Measurements from ENCODE around the gene SYDE2.
"Not testable (repeated sequence)": the region's sequence is repeated elsewhere in the genome, so short reads cannot be mapped to it uniquely, and the experiment has no call there.

Gene SYDE2

DNA sequence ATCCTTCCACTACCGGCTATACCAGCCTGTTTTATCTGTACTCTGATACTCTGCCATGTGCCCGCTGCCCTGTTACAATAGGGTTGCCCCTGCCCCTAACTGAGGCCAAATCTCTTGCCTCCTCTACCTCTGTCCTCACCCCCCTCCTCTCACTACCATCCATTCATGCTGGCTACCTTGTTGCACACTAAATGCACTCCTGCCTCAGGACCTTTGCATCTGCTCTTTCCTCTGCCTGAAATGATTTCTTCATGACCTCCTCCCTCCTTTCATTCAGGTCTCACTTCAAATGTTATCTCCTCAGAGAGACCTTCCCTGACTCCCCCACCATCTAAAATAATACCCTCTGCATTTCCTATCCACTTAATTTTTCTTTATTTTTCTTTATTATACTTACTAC is 7.7 kb upstream of the SYDE2 start:
- DNase-seq = no peak

DNA sequence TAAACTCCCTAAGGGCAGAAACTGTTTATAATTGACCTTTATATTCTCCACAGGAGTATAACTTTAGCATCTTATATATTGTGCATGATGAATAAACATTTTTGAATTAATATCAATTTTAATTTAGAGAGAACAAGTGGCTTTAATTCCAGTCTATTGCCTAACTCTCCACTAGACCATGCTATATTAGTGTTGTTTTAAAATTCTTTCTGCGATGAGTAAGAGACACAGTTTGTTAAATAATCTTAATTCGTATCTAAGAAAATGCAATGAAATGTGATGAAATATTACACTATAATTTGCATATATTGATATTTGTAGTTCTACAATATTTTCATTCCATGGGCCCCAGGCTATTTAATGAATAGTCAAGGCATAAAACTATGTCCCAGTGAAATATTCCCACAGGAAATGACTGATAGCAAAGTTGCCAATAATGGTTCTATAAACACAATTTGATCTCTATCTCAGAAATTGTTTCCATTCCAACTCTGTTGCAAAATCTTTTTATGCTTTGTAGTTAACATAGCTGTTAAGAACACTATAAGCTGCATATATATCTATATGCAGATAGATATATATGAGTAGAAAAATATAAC is 2.9 kb upstream of the SYDE2 start:
- DNase-seq = peak; percentile 60

DNA sequence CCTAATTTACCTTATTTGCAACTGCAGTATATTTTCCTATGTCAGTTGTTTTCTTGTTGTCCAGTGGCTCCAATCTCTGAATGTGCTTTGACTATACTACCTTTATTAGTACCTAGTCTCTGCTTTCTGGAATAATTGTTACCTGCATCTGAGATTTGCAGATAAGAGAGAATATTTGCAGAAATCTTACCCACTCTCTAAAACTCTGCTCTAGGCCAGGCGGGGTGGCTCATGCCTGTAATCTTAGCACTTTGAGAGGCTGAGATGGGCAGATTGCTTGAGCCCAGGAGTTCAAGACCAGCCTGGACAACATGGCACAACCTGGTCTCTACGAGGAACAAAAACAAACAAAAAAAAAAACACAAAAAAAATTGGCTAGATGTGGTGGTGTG is 2.0 kb upstream of the SYDE2 start:
- DNase-seq = no peak

DNA sequence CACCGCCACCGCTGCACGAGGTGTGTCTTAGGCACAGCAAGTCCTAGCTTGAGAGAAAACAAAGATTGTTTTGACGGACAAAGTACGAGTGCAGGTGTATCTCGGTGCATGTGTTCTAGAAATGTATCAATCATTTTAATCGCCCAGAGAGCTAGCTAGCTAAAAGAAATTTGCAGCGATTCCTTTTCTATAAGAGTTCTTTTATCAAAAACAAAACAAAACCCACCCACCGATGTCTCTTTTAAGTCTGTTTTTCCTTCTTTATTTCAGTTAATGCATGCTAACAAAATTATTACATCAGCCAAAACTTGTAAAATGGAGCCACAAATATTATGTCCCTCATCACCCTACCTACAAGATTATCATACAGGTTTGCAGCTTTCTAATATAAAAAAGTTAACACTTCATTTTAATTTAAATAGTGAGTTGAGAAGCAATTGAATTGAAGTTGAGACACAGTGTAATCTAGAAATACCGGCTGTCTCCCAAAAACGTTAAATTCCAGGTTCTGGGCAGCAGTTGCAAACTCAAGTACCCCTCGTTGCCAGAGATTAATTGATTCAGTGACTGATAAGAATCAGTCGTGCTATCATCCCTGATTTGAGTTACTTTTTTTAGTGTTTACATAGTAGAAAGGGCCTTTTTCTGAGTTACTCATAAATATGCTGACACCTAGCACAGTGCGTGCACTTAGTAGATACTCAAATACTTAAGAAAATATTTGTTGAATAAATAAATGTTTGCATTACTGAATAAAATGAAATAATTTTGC is 1.5 kb upstream of the SYDE2 start:
- no peak for DNase-seq

DNA sequence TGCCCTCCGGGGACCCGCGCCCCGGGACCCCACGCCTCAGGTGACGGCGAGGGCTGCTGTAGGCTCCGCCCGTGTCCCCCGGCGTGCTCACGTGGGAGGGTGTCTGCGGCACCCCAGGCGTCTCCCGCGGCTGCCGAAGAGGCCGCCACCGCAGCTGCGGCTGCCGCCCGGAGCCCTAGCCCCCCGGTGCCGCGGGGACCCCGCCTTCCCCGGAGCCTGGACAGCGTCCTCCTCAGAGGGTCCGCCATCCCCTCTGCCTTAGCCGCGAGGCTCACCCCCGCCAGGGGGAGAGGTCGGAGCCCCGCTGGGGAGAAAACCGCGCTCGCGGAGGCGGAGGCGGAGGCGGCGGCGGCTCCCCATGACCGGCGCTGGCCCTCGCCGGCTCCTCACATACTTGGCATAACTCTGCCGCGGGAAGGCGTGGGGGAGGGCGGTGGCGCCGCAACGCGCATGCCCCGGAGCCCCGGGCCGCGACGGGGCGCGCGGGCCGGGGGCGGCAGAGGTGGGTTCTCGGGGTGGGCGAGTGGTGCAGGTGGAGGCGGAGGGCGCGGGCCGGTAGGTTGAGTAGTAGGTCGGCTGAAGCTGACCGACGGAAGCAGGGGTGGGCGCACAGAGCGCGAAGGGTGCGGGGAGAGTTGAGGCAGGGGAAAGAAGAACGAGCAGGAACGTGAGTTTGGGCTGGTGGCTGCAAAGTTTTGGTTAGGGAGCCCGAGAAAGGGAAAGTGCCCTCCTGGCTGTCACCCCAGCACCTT is 700 bp upstream of the SYDE2 start:
- DNase-seq = peak; percentile 83

DNA sequence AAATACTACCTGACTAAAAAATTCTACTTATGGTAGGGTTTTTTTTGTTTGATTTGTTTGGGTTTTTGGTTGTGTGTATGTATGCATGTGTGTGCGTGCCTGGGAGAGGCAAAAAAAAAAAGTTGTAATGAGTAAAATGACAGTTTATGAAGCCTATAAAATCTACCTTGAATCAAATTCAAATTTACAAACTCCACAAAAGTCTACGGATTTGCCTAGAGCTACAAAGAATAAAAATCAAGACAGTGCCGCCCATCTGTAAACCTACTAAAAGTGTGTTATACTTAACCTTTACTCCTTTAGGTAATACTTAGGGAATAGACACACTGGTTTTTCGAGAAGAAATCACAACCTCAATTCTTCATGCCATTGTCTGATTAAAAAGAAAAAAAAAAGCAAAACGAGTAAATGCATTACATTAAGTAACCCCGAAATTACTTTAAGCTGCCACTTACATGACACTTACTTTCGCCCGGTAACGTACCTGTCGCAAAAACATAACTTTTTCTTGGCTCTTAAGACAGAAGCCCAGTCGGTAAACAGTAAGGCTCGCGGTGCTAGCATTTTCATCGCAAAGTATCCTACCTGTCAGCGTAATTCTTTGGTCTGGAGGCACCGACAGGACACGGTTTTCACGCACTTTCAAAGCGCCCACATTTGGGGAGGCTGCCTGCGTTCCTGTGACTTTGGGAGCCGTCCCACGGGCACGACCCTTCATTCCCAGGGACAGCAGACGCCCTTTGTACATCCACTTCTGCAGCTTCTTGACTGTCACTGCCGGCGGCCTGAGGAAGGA is 951 bp downstream of the SYDE2 start:
- DNase-seq = no peak

DNA sequence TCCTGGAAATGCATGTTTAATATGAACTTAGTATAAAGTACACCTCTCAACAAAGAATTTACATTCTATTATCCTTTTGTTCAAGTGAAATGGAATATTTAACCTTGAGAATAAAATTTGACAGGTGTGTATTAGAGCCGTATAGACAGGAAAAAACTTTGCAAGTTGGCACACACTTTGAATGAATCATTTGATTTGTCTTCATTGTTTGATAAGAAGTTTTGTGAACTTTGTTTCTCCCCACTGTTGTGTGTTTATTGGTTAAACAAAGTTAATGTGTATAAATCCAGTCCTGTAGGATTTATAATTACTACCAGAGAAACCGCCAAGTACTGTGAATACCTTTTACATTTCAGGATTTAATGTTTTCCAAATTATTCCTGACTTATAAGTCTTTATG is 2.0 kb downstream of the SYDE2 start:
- DNase-seq = no peak

DNA sequence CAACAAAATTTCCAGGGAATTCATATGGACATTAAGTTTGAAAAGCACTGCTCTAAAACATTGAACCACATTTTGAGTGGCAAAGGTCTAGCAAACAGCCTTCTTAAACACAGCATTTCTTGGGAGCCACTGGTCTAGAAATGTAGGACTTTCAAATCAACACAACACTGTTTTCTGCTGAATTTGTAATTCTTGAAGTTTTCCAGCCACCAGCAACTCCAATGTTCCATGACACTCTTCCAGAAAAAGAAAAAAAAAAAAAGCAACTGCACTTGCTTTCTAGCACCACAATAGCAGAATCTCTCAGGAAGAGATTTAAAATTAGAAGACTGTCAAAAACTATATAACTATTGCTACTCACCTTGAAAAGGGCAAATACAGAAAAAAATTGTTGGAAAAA is 4.5 kb downstream of the SYDE2 start:
- DNase-seq = no peak

DNA sequence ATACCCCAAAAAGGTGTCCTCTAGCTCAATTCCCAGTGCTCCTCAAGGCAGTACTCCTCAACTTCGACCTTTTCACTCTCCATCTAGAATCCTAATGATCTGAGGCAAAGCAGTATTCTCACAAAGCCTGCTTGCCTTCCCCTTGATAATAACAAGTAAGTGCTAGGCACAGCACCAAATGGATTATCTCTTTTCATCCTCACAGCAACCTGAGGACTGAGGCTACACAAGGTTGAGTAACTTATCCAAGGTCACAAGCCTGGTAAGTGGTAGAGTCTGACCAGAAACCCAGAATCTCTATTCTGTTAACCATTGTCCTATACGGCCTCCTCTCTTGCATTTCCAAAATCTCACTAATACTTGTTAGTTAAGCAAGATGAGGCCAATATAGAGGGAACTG is 5.1 kb downstream of the SYDE2 start:
- DNase-seq = no peak

DNA sequence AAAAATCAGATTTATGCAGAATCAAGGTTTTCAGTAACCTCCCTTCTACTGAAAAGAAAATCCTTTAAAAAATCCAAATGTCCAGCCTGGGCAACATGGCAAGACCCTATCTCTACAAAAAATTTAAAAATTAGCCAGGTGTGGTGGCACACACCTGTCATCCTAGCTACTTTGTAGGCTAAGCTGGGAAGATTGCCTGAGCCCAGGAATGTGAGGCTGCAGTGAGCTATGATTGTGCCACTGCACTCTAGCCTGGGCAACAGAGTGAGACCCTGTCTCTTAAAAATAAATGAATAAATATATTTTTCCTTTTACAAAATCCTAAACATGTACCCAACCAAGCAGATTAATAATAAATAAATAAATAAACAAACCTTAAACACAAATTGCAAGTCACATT is 8.7 kb downstream of the SYDE2 start:
- not testable (repeated sequence) for DNase-seq

DNA sequence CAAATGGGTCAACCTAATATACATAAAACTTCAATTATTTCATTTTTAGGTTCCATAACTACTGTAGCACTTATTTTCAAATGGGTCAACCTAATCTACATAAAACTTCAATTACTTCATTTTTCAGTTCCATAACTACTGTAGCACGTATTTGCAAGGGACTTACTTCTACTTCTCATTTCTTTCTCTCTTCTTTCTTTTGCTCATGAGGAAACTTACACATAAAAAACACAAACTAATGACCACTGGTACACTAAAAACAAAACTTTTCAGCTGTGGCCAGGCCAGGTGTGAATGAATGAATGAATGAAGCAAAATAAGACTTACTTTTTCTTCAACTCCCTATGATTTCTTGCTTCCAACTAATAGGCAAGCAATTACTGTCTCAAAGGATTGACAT is 11.7 kb downstream of the SYDE2 start:
- no peak for DNase-seq

DNA sequence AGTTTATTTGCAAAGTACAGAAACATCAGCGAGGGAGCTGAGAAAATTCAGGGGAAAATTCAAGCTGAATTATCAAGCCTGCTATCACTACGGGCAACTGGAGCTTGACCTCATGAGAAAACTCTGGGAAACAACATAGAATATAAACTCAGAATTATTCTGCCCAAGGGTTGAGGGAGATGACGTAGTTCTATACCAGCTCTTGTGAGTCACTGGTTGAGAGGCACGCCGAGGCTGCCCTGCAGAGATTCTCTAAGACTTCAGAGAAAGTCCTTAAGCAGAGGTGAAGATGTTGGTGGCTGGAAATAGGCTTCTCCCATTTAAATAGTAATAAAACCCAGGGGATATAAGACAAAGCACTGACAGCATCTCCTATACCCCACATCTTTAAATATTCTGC is 12.3 kb downstream of the SYDE2 start:
- DNase-seq = no peak

DNA sequence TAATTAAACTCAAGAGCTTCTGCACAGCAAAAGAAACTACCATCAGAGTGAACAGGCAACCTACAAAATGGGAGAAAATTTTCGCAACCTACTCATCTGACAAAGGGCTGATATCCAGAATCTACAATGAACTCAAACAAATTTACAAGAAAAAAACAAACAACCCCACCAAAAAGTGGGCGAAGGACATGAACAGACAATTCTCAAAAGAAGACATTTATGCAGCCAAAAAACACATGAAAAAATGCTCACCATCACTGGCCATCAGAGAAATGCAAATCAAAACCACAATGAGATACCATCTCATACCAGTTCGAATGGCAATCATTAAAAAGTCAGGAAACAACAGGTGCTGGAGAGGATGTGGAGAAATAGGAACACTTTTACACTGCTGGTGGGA is 13.8 kb downstream of the SYDE2 start:
- not testable (repeated sequence) for DNase-seq

DNA sequence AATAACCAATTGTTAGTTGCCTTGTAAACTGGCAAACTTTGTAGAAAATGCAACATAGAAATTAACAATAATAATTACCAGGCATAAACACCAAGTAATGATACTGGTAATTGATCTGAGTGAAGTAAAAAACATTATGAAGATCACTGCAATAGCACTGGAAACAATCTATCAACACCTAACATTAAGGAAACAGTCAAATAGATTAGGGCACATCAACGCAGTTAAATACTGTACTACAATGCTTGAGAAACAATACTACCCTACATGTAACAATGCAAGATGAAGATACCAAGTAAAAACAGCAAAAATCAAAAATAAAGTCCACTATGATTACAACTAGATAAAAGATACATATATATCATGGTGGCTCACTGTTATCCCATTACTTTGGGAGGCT is 16.6 kb downstream of the SYDE2 start:
- no peak for DNase-seq

DNA sequence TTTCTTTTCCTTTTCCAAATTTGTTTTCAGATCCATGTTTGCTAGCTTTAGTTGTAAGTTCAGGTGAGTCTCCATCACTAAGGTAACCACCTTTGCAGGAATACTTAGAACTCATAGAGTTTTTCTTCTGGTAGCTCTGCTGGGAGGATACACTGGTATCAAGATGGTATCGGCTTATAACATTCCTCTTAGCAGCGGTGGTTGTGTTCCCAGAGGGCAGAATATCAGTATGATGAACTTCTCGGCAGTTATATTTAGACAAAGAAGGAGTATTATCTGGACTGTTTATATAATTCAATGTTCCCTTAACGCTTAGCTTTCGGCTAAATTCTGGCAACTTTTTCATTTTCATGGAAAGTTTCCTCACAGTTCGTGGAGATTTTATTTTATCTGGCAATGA is 18.1 kb downstream of the SYDE2 start:
- no peak for DNase-seq

DNA sequence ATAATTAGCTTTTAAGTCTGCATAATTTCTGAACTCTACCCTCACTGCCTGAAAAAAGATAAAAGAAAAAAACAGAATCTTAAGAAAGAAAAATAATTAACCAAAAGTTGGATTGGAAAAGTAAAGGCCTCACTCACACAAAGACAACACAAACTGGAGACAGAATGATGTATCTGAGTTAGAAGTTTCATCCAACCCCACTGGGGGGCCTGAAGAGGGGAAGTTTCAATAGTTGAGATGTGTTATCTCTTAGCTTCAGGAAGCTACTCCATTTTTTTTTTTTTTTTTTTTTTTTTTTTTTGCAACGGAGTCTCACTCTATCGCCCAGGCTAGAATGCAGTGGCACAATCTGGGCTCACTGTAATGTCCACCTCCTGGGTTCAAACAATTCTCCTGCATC is 19.9 kb downstream of the SYDE2 start:
- DNase-seq = no peak

DNA sequence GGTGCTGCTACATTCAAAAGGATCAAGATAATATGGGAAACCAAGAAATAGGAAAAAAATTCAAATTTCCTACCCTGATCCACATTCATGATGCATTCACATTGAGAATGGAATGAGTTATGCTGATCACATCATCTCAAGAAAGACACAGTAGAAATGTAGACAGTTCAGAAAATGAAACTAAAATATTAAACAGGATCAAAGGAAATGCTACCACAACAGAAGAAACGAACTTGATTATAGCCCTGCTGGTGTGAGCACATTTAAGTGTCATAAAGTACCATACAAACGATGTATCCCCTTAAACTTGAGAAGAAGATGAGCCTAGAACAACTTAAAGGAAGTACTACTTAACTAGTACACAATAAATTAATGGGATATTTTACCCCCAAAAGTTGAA is 21.3 kb downstream of the SYDE2 start:
- no peak for DNase-seq

DNA sequence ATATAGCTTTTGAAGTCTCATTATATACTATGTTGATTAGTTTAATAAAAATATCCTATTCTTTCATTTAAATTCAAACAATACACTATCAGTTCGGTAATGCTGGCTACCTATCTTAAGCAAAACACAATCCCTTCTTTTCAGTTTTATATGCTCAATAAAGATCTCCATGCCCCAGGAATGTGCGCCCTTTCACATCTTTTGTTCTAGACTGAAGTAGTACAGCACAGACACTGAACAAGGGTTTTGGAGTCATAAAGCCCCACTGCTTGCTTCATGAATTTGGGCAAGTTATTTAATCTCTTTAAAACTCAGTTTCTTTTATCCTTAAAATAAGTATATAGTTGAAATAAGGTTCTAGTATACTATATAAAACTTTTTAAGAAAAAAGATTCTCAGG is 22.4 kb downstream of the SYDE2 start:
- no peak for DNase-seq

DNA sequence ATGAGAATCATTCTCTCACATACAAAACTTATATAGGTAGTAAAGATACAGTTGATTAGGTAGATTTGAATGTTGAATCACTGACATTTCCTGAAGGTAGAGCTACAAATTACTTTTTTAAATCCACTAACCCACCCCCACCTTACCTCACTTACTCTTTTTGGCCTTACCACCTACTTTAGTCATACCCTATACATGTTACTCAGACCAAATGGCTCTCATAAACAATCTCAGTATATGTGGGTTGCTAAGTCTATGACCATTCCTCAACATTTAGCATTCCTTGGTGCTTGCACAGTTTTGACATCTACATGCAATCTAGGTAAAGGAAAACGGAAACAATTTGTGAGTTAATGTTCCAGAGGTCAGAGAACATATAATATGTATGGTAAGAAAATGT is 26.3 kb downstream of the SYDE2 start:
- no peak for DNase-seq

DNA sequence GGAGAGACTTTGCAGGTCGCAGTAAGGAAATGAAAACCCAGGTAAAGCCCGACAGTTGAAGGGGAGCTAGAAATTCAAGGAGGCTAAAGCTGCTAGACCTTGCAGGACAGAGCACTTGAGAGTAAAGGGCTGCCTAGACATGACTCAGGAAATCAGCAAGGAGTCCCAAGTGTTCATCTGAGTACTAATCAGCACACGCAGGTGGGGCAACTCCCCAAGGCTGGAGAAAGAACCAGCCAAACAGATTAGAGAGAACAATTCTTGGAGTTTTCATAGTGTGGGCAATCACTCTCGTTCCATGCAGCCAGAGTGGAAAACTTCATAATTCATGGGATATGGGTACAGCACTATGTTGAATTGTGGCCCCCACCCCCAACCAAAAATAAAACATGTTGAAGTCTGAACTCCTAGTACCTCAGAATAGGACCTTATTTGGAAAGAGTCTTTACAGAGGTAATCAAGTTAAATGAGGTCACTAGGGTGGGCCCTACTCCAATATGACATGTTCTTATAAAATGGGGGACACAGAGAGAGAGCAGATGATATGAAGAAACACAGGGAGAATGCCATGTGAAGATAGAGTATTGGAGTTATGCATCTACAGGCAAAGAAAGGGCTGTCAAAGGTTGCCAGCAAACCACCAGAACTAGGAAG is 28.0 kb downstream of the SYDE2 start:
- DNase-seq = no peak

DNA sequence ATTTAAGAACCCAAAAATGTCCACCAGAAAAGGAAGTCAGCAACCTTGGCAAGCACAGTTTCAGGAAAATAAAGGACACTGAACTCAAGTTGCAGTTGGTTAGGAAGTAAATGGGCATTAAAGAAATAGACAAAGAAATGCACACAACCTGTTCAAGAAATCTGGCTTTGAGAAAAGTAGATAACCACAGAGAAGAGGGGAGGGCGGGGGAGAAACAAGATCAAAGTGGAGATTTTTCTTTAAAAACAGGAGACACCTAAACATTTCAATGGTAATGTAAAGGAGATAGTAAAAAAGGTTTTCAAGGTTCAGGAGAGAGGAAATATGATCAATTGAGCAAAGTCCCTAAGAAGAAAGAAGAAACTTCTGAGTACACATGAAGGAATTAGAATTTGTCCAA is 29.1 kb downstream of the SYDE2 start:
- no peak for DNase-seq

DNA sequence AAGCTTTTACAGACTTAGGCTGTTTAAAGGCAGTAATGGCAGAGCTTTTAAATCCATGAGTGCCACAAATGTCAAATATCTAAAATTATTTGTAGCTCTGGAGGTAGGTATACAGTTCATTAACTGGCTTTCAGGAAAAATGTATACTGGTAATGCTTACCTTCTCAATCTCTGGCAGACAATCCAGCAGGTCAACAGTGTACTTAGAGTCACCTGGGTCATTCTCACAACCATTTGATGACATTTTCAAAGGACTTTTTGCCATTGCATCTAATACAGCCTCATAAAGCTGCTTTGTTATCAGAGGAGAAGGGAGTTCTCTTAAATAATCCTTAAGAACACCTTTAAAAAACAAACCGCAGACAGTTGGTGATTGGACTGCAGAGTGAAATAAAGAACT is 31.9 kb downstream of the SYDE2 start:
- no peak for DNase-seq

DNA sequence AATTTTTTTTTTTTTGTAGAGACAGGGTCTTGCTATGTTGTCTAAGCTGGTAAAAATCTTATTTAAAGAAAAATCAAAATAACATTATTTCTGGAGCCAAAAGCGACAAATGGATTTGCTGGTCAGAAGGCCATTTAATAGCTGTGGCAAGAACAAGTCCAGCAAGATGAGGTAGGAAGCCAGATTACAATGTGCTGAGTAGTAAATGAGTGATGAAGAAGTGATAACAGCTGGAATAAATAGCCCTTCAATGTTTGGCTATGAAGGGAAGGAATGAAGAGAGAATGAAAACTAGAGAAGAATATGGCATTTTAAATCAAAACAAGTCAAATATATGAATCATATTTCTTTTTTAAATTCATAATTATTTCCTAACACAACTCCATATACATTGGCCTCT is 34.5 kb downstream of the SYDE2 start:
- DNase-seq = peak; percentile 21
